ENCODE results near the gene KCNK10. TPM values are rescaled to one million over a fixed set of nuclear protein-coding genes. Genes with fewer than 3 reads are reported as not detected.

The KCNK10 gene
- total and polyA plus RNA-seq, 4 experiments from 2014 or later = not detected

GRCh38 chr14:88146881-88147649 lies 176.0 kb downstream of the KCNK10 start:
- no peaks in the 10 kb centered on the region for H3K9me3 Mint-ChIP-seq
- H3K4me1 ChIP-seq (ENCODE audit: insufficient read depth, low read length) = no peaks in the 10 kb centered on the region
- H3K36me3 ChIP-seq (ENCODE audit: insufficient read depth, low read length) = no peaks in the 10 kb centered on the region
- no peak overlapping the region for H3K4me3 ChIP-seq (ENCODE audit: low read length in 2 of 2)
- H3K27ac Mint-ChIP-seq = no peak overlapping the region
- no peak overlapping the region for H3K4me3 Mint-ChIP-seq
- no peaks in the 10 kb centered on the region for H3K9me3 ChIP-seq (ENCODE audit: control insufficient read depth in 1 of 2, low read length in 2 of 2)
- POLR2A ChIA-PET (ENCODE audit: partially characterized antibody) = no interaction called here
- no peaks in the 10 kb centered on the region for H3K36me3 Mint-ChIP-seq
- H3K4me1 Mint-ChIP-seq = peaks cover 0 to 3% (median 0%) of the 10 kb centered on the region in 4 donors
- CTCF ChIA-PET (ENCODE audit: partially characterized antibody) = interaction anchor here (0.9 to 1.8 kb wide), 3 partner anchors 8 to 42 kb away, joined by 3 to 4 read pairs (median 4); no protein-coding TSS in a partner anchor
- no peaks in the 10 kb centered on the region for H3K27me3 ChIP-seq (ENCODE audit: insufficient read depth, low read length)
- peaks cover 0 to 2% of the 10 kb centered on the region in 2 donors for H3K27me3 Mint-ChIP-seq
- intact Hi-C loops (cut with micrococcal nuclease) = no loop called here
- DNase-seq = no peak
- H3K27ac ChIP-seq (ENCODE audit: low read depth, low read length) = no peak overlapping the region

- CTCF ChIA-PET (ENCODE audit: partially characterized antibody) = no interaction called here
- no peak overlapping the region for H3K4me3 ChIP-seq (ENCODE audit: low read length in 2 of 2)
- H3K4me1 Mint-ChIP-seq = peaks cover 0 to 3% (median 0%) of the 10 kb centered on the region in 4 donors
- no peaks in the 10 kb centered on the region for H3K36me3 Mint-ChIP-seq
- DNase-seq = no peak
- intact Hi-C loops (cut with micrococcal nuclease) = no loop called here
- H3K9me3 ChIP-seq (ENCODE audit: control insufficient read depth in 1 of 2, low read length in 2 of 2) = no peaks in the 10 kb centered on the region
- H3K36me3 ChIP-seq (ENCODE audit: insufficient read depth, low read length) = no peaks in the 10 kb centered on the region
- H3K27me3 Mint-ChIP-seq = peaks cover 0 to 2% of the 10 kb centered on the region in 2 donors
- POLR2A ChIA-PET (ENCODE audit: partially characterized antibody) = no interaction called here
- H3K27ac ChIP-seq (ENCODE audit: low read depth, low read length) = no peak overlapping the region
- peak overlapping the region in 1 of 7 donors; percentile 36 for H3K27ac Mint-ChIP-seq
- no peak overlapping the region for H3K4me3 Mint-ChIP-seq
- no peaks in the 10 kb centered on the region for H3K4me1 ChIP-seq (ENCODE audit: insufficient read depth, low read length)
- H3K9me3 Mint-ChIP-seq = no peaks in the 10 kb centered on the region
- H3K27me3 ChIP-seq (ENCODE audit: insufficient read depth, low read length) = no peaks in the 10 kb centered on the region
These were observed 179.3 kb downstream of the KCNK10 start for GRCh38 chr14:88143810-88144209.

- ChIA-PET POLR2A (ENCODE audit: partially characterized antibody) (no interaction called here), CTCF (ENCODE audit: partially characterized antibody) (no interaction called here)
- no peaks in the 10 kb centered on the region for H3K4me1 ChIP-seq (ENCODE audit: insufficient read depth, low read length)
- no peak overlapping the region for H3K27ac ChIP-seq (ENCODE audit: low read depth, low read length)
- DNase-seq = no peak
- H3K9me3 ChIP-seq (ENCODE audit: control insufficient read depth in 1 of 2, low read length in 2 of 2) = no peaks in the 10 kb centered on the region
- no peak overlapping the region for H3K4me3 ChIP-seq (ENCODE audit: low read length in 2 of 2)
- Mint-ChIP-seq H3K4me3 (no peak overlapping the region), H3K27me3 (peaks cover 0 to 2% of the 10 kb centered on the region in 2 donors), H3K9me3 (no peaks in the 10 kb centered on the region), H3K36me3 (no peaks in the 10 kb centered on the region), H3K27ac (no peak overlapping the region), H3K4me1 (peaks cover 0 to 3% (median 0%) of the 10 kb centered on the region in 4 donors)
- no peaks in the 10 kb centered on the region for H3K27me3 ChIP-seq (ENCODE audit: insufficient read depth, low read length)
- intact Hi-C loops (cut with micrococcal nuclease) = no loop called here
- H3K36me3 ChIP-seq (ENCODE audit: insufficient read depth, low read length) = no peaks in the 10 kb centered on the region
These were observed 180.1 kb downstream of the KCNK10 start for GRCh38 chr14:88142997-88143396.

GRCh38 chr14:88140874-88141273 lies 182.2 kb downstream of the KCNK10 start:
- Mint-ChIP-seq H3K27me3 (peaks cover 0 to 2% of the 10 kb centered on the region in 2 donors), H3K36me3 (no peaks in the 10 kb centered on the region), H3K9me3 (no peaks in the 10 kb centered on the region), H3K4me3 (no peak overlapping the region), H3K27ac (no peak overlapping the region), H3K4me1 (peaks cover 0 to 3% (median 1%) of the 10 kb centered on the region in 4 donors)
- no peak for DNase-seq
- Histone ChIP-seq H3K9me3 (ENCODE audit: control insufficient read depth in 1 of 2, low read length in 2 of 2) (no peaks in the 10 kb centered on the region), H3K27me3 (ENCODE audit: insufficient read depth, low read length) (no peaks in the 10 kb centered on the region), H3K4me1 (ENCODE audit: insufficient read depth, low read length) (no peaks in the 10 kb centered on the region), H3K27ac (ENCODE audit: low read depth, low read length) (no peak overlapping the region), H3K36me3 (ENCODE audit: insufficient read depth, low read length) (no peaks in the 10 kb centered on the region), H3K4me3 (ENCODE audit: low read length in 2 of 2) (no peak overlapping the region)
- POLR2A ChIA-PET (ENCODE audit: partially characterized antibody) = no interaction called here
- CTCF ChIA-PET (ENCODE audit: partially characterized antibody) = no interaction called here
- intact Hi-C loops (cut with micrococcal nuclease) = no loop called here

- Histone ChIP-seq H3K9me3 (ENCODE audit: control insufficient read depth in 1 of 2, low read length in 2 of 2) (no peaks in the 10 kb centered on the region), H3K27me3 (ENCODE audit: insufficient read depth, low read length) (no peaks in the 10 kb centered on the region), H3K36me3 (ENCODE audit: insufficient read depth, low read length) (no peaks in the 10 kb centered on the region), H3K27ac (ENCODE audit: low read depth, low read length) (no peak overlapping the region), H3K4me3 (ENCODE audit: low read length in 2 of 2) (no peak overlapping the region), H3K4me1 (ENCODE audit: insufficient read depth, low read length) (no peaks in the 10 kb centered on the region)
- ChIA-PET CTCF (ENCODE audit: partially characterized antibody) (no interaction called here), POLR2A (ENCODE audit: partially characterized antibody) (interaction anchor here (0.7 kb wide), 1 partner anchor 108 kb away, joined by 3 read pairs; no protein-coding TSS in a partner anchor)
- Mint-ChIP-seq H3K4me1 (peaks cover 0 to 2% (median under 1%) of the 10 kb centered on the region in 4 donors), H3K27me3 (peaks cover 5 to 6% of the 10 kb centered on the region in 2 donors), H3K36me3 (peaks cover 5 to 13% of the 10 kb centered on the region in 2 donors), H3K9me3 (peaks cover 5 to 17% (median 14%) of the 10 kb centered on the region in 8 donors), H3K4me3 (no peak overlapping the region), H3K27ac (peak overlapping the region in 1 of 7 donors; percentile 68)
- DNase-seq = no peak
- intact Hi-C loops (cut with micrococcal nuclease) = no loop called here
These were observed 185.7 kb downstream of the KCNK10 start for GRCh38 chr14:88137327-88137726.

Other genes with a start within 250 kb of the KCNK10 start
- 1 to 10 TPM; 3.4 to 3.7 TPM for gene SPATA7, start 62.4 kb upstream of the KCNK10 start, total RNA-seq
- 1 to 10 TPM; 4.2 to 8.5 TPM for gene SPATA7, start 62.4 kb upstream of the KCNK10 start, polyA plus RNA-seq
- gene PTPN21, start 231.7 kb upstream of the KCNK10 start, total RNA-seq = not detected
- not detected for gene PTPN21, start 231.7 kb upstream of the KCNK10 start, polyA plus RNA-seq
- gene ZC3H14, start 239.8 kb upstream of the KCNK10 start, total RNA-seq = 10 to 100 TPM; 43.4 to 51.8 TPM
- gene ZC3H14, start 239.8 kb upstream of the KCNK10 start, polyA plus RNA-seq = 10 to 100 TPM; 38.4 to 54.6 TPM

Data from CD4-positive, alpha-beta memory T cell (primary cell).